H1 (cell line): ENCODE results near the gene TGM2. TPM values are rescaled to one million over a fixed set of nuclear protein-coding genes. Genes with fewer than 3 reads are reported as not detected.

ENCODE experiments used
- BCL11A ChIP-seq, 2 experiments: IDR thresholded peaks; one replicate each; pipeline ENCODE4 v1.6.1; 2011; ENCODE audit warnings: low read depth in 2 of 2, low read length in 2 of 2, mild to moderate bottlenecking in 2 of 2
- polyA plus RNA-seq, 7 experiments: library from polyadenylated mRNA; depleted of rRNA in 3 of 7; stranded (reverse) in 5 of 7; unstranded in 2 of 7; fragments of >200 nt in 5 of 7; fragments of 200-250 nt in 2 of 7; gene quantifications; 1 replicate in 5 of 7; 2 replicates in 1 of 7; 4 replicates in 1 of 7; pipeline versions ENCODE4 v1.2.1 to v1.2.3, GENCODE V29; 2011 to 2013; ENCODE audit warnings: missing spikeins in 2 of 7, mixed read lengths in 2 of 7
- total RNA-seq: library from RNA; stranded (reverse); fragmentation: NEBNext Ultra II Directional; extraction: Animal tissue kit (Norgen Biotek cat#: 25700); gene quantifications from 2 replicates; pipeline ENCODE4 v1.2.1, GENCODE V29; 2021

The TGM2 gene
- total and polyA plus RNA-seq, 2 of the 8 experiments (the other 6 are each of a cell fraction or from before 2014, with no cell fraction given) = 0.86 to 1.0 TPM

DNA sequence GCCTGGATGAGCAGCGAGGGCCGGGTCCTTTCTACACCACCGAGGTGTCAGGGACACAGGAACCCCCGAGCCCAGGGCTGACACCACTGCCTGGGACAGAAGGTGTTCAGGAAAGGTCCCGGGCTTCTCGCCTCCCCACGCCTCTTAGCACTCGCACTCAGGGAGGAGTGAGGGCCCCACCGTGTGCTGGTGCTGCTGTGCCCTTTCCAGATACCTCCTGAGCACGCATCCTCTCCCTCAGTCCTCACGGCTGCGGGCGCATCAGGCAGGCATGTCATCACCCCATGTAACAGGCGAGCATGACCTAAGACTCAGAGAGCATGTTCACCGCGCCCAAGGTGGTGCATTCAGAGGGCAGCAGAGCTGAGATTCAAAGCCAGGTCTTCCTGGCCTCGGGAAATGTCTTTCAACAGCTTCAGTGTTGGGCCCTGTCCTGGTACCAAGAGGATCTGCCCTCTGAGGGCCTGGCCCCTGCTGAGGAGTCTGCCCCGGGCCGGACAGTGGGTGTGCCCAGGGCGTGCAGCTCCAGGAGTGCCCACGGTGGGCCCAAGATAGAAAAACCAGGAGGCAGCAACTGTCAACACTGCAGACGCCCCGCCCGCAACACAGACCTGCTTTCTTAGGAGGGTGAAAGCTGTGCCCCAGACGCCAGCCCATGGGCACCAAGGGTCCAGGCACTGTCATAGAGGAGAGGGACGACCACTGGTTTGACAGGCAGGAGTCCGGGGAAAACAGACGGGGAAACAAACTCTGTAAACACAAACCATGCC, 29.2 kb downstream of the TGM2 start (continued):
- no peak for TF ChIP-seq BCL11A (IDR thresholded peaks at IDR 0.05; ENCODE audit: low read depth in 2 of 2, low read length in 2 of 2)
